ENCODE measurements around the gene CHAT.

CHAT gene

DNA sequence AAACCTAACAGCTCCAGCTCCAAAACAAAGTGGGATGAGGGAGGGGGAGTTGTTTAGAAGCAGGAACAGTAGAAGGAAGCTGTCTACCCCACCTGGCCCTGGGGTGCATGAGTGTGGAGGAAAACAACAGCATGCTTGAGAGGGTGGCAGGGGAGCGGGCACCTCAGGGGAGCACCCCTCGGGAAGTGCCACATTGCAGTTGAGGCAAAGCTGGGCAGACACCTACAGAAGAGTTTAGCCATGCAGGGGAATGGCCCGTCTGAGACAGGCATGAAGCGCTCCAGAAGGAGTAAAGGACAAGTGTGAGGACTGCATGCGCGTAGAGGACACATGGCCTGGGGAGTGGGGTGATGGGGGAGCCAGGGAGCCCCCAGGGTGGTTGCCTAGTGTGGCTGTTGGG lies 18.1 kb downstream of the CHAT start:
- no peak for DNase-seq (ENCODE audit: low read depth)

DNA sequence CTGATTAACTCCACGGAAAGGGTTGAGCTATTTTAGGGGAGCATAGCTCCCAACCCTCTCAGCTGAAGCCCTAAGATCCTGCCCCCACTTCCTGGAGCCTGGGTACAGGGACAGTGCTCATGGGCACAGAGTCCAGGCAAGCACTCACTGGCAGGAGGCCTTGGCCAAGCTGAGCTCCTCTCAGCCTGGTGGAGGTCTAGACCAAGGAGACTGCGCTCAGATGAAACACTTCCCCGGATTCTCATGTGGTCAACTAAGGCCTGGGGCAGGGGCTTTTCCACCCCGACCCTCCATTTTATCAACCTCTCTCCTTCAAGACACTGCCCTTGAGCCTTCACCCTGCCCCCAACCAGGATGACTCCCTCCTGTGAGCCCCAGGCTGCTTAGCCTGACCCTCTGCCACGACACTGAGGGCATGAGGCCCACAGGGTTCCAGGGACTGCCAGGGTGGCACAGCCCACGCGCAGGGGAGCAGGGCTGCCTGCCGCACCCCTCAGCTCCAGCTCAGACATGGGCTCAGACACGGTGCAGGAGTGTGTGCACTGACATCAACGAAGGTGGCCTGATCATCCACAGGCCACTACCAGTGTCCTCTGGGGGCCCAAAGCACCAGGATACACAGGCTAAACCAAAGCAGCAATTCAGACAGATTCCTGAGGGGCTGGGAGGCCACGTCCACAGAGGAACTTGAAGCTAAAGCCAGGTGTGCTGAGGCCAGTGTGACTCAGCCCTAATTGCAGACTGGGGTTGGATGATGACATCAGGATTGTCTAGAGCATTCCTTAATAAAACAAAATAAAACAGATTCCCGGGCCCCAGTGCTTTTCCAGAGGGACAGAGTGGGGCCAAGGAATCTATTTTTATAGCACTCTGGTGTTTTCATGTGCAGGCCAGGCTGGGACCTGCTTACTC lies 18.8 kb downstream of the CHAT start:
- no peak for DNase-seq (ENCODE audit: low read depth)

DNA sequence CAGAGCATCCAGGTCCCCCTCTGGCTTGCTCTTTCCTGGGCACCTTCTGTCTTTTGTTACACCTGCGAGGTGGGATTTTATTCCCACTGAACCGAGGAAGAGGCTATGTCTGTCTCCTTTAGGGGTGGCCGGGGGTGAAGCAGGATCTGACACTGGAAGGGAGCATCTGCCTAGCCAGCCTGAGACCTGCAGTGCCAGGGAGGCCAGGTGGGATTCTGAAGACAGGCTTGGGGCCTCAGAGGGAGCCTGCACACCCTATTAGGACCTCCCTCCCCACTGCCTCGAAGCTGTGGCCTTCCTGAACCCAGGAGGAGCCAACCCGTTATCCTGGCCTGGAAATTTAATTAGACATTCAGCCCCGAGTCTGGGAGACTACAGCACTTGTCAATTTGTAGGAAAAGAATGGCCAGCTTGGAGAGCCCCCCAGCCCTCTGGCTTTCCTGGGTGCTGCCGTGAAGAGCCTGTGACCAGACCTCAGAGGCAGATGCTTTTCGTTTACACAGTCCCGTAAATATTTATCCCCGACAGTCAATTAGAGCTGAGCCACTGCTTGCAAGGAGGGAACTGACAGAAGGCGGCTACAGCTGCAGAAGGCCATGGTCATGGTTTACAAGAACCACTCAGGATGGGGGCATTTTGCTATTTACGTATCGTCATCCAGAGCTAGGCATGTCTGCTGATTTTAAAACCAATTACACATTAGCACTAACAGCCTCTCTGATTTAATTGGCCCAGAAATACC lies 19.7 kb downstream of the CHAT start:
- no peak for DNase-seq (ENCODE audit: low read depth)

DNA sequence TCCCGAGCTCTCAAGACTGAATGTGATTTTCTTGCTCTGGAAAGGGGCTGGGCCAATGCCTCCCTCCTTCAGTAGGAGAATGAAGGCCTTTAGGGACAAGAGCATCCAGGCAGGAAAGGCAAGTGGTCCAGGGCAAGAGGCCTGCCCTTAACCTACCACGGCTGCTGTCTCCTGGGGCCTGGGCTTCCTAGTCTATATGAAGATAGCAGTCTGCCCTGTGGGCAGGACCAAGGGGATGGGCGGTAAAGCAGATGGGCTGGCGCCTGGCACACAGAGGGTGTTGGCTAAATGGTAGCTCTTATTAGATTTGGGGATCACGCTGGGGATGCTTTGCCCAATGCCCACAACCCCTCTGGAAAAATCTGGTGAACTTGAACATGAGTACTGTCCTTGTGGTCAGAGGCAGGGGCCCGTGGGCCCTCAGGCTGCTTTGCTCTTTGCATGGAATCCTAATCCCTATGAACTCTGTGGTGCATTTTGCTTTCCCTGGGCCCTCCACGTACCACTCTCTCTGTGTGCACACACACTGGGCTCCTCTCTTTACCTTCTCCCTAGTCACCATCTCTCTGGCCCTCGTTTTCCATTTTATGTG lies 20.3 kb downstream of the CHAT start:
- DNase-seq (ENCODE audit: low read depth) = no peak

DNA sequence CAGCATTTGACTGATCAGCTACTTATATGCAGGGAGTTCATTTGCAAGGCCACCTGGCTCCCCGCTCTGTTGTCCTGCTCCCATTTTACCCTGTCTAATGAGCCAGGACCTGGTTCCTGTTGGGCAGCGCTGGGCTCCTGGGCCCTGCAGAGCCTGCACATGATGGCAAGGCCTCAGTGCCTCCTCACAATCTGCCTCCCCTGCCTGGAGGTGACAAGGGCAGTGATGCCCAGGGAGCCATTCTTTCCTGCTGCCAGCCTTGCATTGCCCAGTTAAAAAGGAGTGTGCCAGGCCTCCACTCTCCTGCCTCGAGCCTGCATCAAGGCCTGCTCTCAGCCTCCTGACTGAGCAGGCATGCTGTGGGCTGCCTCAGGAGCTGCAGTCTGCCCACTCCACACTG lies 28.5 kb downstream of the CHAT start:
- no peak for DNase-seq (ENCODE audit: low read depth)

DNA sequence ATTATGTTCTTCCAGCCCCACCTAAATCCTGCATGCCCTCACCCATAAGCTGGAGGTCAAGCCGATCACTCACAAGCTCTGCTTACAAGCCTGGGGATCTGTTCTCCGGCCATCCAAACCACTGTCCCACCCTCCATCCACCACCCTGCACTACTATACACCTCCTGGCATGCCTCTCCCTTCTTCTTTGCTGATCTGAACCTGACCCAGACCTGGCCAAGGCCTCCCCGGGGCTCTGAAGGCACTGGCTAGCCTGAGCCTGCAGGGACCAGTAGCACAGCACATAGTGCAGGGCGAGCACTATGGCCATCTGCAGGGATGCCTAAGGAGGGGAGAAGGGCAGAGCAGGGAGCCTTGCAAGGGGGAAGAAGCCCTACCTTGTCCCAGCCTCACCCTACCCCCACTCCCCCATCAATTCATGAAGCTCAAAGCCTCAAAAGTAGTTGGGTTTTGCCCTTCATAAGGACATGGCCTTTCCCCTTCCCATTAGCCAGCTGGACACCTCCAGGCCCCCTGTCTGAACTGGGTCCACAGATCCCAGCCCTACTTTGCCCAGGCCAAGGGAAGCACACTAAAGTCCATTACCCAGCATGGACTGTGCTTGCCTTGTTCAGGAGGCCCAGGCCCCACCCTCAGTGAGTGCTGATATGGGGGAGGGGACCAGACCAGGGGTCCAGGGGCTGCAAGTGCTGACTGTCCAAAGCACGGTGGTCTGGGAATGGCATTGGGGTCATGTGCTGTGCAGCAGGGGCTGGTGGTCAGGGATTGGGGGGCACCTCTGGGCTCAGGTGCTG lies 29.6 kb downstream of the CHAT start:
- no peak for DNase-seq (ENCODE audit: low read depth)

DNA sequence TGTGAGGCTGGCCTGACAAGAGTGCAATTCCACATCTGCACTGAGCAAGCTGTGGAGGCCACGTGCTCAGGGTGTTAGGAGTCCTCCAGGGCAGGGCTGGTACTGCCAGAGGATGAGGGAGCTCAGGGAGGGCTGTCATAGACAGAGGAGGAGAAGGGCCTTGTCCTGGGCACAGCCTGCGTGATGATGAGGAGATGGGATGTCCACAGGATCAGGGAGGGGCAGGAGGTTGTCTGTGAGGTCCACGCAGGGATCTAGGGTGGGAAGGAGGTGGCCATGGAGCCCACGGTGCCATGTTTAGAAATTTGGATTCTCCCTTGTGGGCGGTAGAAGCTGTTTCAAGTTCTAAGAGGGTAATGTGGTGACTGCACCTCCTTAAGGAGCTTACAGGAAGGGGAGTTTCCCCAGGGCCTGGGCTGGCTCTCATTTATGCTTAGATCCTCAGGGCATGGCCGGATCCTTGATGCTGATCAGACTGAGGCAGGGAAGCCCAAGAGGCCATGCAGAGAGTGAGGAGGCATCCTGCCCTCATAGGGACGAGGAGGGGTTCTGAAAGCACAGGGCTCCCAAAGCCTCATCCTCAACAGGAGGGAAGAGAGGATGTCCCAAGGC lies 30.3 kb downstream of the CHAT start:
- no peak for DNase-seq (ENCODE audit: low read depth)

DNA sequence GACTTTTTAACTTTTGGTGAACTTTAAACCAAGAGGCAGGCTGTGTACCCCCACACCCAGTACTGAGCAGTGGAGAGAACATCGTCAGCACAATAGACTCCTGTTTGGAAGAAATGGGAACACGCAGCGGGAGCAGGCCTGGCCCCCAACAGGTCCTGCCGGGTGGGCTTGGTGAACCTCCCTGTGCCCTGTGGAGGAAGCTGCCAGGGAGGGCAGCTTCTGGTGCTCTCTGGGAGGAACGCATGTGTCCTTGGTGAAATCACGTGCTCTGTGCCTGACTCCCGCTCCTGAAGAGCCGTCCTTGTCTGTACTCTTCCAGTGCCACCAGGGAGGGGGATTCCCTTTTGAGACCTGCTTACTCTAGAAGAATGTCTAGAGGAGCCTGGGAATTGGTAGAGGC lies 31.6 kb downstream of the CHAT start:
- DNase-seq (ENCODE audit: low read depth) = no peak

DNA sequence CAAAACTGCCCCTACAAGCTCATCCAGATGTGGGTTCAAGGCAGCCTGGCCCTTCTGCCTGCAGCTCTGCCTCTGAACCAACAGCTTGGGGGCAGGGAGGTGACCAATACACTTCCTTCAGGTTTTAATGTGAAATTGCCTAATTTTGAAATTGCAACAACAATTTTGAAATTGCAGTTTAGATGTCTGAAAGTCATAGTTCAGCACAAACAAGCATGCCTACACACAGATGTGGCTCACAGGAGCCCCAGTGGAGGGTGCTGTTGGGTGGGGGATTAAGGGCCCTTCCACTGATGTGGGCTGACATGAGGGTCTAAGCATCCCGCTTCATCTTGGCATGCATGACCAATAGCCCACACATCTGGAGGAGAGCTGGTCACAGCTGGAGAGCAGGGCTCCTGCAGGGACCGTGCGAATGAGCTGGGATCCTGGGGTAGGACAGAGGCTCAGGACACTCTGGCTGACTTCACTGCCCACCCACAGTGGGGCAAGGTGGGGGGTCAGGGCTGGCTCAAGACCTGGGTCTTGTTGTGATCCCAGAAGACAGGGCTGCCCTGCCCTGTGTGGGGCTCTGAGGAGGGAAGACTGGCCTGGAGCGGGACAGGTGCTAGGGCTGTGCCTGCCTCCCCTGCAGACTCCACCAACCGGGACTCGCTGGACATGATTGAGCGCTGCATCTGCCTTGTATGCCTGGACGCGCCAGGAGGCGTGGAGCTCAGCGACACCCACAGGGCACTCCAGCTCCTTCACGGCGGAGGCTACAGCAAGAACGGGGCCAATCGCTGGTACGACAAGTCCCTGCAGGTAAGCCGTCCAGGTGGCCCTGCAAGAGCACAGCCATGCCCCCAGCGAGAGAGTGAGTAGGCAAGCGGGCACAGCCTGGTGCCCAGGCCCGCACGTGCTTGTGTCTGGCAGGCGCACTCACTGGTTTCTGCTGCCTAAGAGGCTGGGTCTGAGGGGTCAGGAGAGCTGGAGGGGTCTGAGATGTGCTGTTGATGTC lies 32.3 kb downstream of the CHAT start:
- no peak for DNase-seq (ENCODE audit: low read depth)

DNA sequence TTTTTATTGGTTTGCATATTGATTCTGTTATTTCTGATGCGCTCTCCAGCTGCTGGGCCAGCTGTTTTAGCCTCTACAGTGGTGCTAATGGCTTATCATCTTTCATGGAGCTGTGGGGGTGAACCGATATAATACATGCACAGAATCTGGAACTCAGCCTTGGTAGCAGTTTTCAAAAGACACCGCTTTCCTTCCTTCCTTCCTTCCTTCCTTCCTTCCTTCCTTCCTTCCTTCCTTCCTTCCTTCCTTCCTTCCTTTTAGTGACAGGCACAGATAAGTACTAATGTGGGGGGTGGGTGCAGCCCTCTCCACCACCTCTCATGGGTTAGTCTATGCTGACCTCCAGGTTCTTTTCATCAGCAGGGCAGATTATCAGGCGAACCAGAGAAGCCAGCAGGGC lies 33.7 kb downstream of the CHAT start:
- DNase-seq (ENCODE audit: low read depth) = no peak

DNA sequence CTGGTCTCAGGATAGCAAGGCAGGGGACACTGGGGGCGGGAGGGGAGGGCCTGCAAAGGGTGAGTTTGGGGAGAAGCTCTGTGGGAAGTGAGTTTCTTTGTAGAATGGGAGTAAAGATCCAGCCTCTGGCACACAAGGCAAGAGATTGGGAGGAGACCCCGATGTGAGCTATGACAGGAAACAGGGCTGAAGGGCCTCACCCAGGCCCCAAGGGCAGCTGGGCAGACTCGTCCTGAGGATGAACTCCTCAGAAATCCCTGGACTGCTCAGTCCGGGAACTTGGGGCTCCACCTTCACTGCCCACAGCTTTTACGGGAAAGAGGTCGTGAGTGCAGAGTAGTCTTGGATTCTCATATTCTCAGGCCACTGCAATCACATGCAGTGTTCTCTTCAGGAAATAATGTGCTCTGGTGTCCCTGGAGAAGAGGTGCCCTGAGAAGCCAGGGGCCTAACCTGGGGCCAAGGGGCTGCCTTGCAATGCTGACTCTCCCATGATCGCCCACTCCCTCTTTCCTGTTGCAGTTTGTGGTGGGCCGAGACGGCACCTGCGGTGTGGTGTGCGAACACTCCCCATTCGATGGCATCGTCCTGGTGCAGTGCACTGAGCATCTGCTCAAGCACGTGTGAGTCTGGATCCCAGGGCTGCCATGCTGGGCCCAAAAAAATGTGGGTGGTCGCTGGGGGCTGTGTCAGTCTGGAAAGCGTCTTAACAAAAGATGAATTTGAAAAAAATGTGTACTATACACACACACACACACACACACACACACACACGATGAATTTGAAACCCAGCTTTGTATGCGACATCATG lies 34.4 kb downstream of the CHAT start:
- no peak for DNase-seq (ENCODE audit: low read depth)

DNA sequence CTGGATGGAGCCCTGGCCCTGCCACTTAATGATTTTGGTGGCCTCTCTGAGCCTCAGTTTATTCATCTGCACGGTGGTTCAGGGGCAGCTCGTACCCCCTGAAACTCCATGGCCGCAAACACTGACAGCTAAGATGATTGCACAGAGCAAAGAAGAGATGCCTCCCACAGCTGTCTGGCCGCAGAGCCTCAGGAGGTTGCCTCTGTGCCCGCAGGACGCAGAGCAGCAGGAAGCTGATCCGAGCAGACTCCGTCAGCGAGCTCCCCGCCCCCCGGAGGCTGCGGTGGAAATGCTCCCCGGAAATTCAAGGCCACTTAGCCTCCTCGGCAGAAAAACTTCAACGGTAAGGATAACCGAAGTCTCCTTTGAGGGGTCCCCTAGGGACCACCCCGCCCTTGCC lies 35.5 kb downstream of the CHAT start:
- no peak for DNase-seq (ENCODE audit: low read depth)

DNA sequence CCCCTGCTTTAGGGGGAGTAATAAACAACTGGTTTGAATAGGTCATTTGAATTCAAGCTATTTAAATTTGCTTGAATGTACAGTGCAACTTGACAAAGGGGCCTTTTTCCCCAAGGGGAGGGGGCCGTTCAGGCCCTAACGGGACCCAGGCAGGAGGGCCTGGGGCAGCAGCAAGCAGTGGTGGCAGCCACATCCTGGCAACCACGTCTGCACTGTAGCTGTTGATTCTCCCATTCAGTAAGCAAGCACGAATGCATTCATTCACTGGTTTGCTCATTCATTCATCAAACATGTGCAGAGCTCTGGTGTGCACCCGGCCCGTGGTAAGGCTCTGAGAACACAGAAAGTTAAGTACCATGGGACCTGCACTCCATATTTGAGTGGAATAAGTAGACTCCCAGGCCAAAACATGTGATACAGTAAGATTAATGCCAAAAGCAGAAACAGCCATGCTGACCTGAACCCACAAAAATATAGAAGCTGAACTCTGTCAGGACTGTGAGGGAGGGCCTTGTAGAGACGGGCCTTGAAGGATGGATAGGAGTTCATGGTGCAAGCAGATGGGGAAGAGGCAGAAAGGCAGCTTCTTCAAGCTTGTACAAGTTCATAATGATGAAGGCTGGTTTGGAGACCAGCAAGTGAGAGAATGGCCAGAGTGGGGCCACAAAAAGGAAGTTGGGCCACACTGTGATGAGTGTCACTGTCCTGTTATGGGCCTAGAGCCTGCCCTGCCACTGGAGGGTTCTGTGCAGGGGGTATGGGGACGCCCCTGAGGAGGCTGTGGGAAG lies 36.3 kb downstream of the CHAT start:
- no peak for DNase-seq (ENCODE audit: low read depth)

DNA sequence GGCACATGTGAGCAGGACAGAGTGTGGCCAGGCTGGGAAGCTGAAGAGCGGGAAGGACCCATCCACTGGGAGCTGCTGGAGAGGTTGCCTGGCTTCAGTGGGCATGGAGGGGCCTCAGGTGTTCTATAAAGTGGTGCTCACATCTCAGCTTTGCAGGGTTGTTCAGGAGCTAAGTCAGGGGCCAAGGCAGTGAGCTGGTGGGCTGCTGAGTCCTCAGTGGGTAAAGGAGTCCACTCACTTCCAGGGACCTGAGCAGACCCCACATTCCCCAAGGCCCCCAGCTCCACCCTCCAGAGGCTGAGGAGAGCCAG lies 36.8 kb downstream of the CHAT start:
- no peak for DNase-seq (ENCODE audit: low read depth)

DNA sequence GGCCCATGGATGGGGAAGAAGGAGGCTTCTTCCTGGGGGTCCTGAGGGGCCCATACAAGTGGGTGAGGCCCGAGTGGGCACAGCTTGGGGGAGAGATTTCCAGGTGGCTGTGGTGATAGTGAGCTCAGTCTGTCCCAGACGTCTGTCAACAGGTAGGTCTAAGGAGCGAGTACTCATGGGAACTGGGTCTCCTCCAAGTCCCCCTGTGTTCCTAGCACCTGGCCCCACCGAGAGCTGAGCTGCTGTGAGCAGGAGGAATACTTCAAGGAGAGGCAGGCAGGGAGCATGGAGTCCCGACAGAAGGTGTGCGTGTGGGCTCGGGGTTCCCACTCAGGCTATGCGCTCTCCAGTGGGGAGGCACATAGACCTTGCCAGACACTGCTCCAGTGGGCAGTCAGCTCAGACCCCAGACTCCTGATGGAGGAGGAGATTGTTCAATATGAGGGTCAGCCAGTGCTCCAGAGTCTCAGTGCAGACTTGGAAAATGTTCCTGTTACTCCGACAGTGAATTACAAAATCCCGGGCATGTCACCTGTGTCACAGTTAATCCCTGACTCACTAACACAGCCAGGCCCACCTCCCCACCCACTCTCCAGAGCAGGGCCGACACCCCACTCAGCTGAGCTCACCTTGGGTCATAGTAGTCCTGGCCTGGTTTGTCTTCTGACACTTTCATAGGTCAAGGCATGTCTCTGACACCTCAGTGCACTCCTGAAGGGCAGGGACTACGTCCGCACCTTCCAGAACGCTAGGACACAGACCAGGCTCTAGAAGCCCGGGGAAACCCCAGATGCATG lies 37.4 kb downstream of the CHAT start:
- DNase-seq (ENCODE audit: low read depth) = no peak

DNA sequence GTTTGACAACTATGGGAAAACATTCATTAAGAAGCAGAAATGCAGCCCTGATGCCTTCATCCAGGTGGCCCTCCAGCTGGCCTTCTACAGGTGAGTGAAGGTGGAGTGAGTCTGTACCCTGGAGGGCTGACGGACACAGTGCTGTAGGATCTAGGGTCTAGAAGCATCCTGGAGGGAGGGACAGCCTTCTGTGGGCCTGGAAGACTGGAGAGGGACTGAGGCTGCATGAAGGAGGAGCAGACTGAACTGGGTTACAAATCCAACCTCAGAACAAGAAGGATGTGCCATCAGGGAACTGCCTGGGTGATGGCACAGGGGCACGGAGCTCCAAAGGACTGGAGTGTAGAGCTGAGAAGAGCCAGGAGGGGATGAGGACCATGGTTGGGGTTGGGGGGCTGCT lies 38.1 kb downstream of the CHAT start:
- DNase-seq (ENCODE audit: low read depth) = no peak

DNA sequence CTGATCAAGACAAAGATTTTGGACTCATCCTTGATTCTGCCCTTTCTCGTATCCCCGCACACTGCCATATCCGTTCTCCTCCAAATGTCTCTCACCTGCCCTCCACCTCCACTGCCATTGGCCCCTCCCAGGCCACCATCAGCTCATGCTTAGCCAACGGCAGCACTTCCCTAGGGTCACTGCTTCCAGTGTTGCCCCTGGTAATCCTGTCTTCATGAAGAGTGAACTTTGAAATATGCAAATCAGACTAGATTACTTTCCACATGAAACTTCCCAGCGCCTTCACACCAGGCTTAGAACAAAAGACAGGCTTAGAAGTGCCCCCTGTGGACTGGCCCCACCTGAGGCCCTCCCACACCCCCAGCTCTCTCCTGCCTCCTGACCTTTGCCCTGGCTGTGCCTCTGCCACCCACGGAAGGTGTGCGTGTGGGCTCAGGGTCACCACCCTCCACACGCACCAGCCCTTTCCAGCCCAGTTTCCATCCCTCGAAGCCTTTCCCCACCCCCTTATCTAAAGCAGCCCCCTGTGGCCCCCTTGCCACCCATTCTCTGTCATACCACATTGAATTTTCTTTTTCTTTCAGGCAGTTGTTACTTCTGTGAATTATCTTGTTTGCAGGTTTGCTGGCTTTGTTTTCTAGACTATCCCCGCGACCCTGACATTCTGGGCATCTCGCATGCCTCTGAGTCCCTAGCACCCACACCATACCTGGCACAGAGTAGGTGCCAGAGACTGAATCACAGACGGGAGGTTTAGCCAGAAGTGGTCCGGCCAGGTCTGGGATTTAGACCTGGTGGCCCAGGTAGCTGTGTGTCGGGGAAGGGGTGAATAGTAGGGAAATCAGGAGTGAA lies 38.8 kb downstream of the CHAT start:
- DNase-seq (ENCODE audit: low read depth) = no peak

All from fibroblast of the conjunctiva (primary cell).